ENCODE results near the gene IRF2.

DNA sequence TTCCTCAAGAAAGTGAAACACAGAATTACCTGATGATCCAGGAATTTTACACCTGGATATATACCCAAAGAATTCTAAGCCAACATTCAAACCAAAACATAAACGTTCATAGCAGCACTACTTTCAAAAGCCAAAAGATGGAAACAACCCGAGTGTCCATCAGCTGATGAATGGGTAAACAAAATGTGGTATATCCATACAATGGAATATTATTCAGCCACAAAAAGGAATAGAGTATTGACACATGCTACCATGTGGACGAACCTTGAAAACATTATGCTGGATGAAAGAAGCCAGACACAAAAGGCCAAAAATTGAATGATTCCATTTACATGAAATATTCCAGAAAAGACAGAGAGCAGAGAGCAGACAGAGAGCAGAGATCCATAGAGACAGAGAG lies 52.0 kb downstream of the IRF2 start:
- TF ChIP-seq, protein P1, sequence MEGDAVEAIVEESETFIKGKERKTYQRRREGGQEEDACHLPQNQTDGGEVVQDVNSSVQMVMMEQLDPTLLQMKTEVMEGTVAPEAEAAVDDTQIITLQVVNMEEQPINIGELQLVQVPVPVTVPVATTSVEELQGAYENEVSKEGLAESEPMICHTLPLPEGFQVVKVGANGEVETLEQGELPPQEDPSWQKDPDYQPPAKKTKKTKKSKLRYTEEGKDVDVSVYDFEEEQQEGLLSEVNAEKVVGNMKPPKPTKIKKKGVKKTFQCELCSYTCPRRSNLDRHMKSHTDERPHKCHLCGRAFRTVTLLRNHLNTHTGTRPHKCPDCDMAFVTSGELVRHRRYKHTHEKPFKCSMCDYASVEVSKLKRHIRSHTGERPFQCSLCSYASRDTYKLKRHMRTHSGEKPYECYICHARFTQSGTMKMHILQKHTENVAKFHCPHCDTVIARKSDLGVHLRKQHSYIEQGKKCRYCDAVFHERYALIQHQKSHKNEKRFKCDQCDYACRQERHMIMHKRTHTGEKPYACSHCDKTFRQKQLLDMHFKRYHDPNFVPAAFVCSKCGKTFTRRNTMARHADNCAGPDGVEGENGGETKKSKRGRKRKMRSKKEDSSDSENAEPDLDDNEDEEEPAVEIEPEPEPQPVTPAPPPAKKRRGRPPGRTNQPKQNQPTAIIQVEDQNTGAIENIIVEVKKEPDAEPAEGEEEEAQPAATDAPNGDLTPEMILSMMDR (IDR thresholded peaks at IDR 0.05), result no peak
- TF ChIP-seq ZFX (IDR thresholded peaks at IDR 0.05; ENCODE audit: borderline replicate concordance), result no peak

Measured in 22Rv1 (cell line).